WTC11 (cell line): ENCODE results near the gene LIN28B.

ENCODE experiments used
- IRF2 ChIP-seq: sonication (generic); formaldehyde crosslinking; IDR thresholded peaks from 2 replicates; pipeline ENCODE4 v1.8.0; 2022; ENCODE audit warnings: low read depth, missing genetic modification reagents, borderline replicate concordance
- TF ChIP-seq, protein P1 (sequence below): fragments of 200-600 bp; IDR thresholded peaks from 2 replicates; pipeline ENCODE4 v1.8.0; 2022; ENCODE audit warnings: antibody characterized with exemption

DNA sequence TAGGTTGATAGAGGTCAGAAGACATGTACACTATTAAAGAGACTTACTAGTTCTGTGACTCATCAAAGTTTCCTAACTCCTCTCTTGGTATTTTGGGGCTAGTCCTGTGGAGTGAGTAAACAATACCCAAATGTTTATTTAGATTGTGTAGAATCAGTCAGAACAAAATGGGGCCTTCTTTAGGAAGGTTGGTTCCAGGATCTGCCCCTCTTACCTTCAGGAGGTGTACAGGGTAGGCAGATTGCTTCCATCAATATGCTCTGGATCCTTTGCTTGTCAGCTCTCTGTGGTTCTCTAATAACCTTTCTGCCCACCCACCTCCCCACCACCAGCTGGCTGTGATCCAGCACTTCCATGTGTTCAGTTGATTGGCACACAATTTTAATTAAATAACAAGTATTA, 115.9 kb downstream of the LIN28B start:
- TF ChIP-seq, protein P1, sequence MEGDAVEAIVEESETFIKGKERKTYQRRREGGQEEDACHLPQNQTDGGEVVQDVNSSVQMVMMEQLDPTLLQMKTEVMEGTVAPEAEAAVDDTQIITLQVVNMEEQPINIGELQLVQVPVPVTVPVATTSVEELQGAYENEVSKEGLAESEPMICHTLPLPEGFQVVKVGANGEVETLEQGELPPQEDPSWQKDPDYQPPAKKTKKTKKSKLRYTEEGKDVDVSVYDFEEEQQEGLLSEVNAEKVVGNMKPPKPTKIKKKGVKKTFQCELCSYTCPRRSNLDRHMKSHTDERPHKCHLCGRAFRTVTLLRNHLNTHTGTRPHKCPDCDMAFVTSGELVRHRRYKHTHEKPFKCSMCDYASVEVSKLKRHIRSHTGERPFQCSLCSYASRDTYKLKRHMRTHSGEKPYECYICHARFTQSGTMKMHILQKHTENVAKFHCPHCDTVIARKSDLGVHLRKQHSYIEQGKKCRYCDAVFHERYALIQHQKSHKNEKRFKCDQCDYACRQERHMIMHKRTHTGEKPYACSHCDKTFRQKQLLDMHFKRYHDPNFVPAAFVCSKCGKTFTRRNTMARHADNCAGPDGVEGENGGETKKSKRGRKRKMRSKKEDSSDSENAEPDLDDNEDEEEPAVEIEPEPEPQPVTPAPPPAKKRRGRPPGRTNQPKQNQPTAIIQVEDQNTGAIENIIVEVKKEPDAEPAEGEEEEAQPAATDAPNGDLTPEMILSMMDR, result no peak
- TF ChIP-seq IRF2 (CRISPR knock-in tag), result no peak
